WI38 (cell line): ENCODE results near the gene ZNF652.

Experiments
- H3K4me3 ChIP-seq: 2 replicates; pipeline ENCODE4 v1.5.1; 2011; ENCODE audit warnings: low read depth, mild to moderate bottlenecking, control low read depth, low read length
- TF ChIP-seq, protein P1 (sequence below): IDR thresholded peaks from 2 replicates; pipeline ENCODE4 v1.5.1; 2012; ENCODE audit warnings: low read depth, mild to moderate bottlenecking, control low read depth, low read length

The ZNF652 gene

DNA sequence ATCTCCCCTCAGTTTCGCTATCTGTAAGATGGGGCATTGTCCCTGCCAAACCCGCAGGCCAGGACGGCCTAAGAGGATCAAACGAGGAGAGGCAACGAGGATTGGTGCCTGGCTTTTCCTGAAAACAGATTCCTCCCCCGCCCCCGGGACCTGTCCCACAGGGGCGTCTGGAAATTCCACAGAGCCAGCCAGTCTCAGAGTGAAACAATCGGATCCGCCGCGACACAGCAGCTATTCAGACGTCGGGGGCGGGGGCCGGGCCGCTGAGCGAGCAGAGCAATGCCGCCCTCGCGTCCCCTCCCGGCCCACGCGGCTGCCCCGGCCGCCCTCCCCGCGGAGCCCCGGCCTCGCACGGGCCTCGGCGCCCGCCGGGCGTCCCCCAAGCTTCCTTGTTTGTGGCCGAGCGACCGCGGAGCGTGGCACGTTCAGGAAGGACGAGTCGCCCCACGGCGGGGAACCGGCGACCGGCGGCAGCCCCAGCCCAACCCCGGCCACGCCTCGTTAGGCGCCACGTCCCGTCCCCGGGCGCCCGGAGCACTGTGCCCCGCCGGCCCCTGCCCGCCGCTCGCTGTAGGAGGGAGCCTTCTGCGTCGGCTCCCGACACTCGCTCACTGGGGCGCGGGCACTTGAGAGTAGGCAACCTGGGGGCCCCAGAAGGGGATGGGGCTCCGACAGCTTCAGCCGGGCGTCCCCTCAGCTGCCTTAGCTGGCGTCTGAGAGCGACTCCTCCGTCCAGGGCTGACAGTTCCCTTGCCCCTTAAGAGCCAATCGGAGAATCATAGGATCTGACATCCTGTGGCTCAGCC is 101.8 kb downstream of the ZNF652 start:
- TF ChIP-seq, protein P1, sequence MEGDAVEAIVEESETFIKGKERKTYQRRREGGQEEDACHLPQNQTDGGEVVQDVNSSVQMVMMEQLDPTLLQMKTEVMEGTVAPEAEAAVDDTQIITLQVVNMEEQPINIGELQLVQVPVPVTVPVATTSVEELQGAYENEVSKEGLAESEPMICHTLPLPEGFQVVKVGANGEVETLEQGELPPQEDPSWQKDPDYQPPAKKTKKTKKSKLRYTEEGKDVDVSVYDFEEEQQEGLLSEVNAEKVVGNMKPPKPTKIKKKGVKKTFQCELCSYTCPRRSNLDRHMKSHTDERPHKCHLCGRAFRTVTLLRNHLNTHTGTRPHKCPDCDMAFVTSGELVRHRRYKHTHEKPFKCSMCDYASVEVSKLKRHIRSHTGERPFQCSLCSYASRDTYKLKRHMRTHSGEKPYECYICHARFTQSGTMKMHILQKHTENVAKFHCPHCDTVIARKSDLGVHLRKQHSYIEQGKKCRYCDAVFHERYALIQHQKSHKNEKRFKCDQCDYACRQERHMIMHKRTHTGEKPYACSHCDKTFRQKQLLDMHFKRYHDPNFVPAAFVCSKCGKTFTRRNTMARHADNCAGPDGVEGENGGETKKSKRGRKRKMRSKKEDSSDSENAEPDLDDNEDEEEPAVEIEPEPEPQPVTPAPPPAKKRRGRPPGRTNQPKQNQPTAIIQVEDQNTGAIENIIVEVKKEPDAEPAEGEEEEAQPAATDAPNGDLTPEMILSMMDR: no peak

DNA sequence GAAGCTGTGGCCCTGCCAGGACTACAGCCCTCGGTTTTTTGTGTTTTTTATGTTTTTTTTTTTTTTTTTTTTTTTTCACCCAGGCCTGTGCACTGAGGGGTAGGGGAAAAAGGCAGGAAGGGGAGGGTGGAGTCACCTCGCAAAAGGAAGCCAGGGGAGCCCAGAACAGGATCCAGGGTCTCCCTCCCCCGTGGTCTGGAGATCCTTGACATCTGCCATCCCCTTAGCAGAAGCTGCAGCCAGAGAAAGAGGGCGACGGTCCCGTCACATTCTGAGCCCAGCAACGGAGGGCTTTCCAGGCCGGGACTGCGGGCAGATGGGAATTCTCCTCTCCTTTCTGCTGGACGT is 102.4 kb downstream of the ZNF652 start:
- TF ChIP-seq, protein P1: no peak
- H3K4me3 ChIP-seq: peak overlapping the region; percentile 57

More for the DNA sequence above, 101.8 kb downstream of the ZNF652 start:
- H3K4me3 ChIP-seq: peak overlapping the region; percentile 57

DNA sequence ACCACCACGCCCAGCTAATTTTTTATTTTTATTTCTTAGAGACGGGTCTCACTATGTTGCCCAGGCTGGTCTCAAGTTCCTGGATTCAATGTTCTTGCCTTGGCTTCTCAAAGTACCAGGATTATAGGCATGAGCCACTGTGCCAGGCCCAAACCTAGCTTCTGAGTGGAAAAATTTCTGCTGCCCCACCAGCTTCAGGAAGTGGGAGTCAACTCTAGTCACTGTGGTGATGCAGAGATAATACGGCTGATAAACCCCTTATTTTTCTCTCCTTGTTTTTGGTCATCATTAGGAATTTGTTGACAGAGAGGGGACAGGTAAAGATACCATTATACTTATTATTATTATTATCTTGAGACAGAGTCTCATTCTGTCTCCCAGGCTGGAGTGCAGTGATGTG is 103.7 kb downstream of the ZNF652 start:
- H3K4me3 ChIP-seq: no peak overlapping the region
- TF ChIP-seq, protein P1: no peak

DNA sequence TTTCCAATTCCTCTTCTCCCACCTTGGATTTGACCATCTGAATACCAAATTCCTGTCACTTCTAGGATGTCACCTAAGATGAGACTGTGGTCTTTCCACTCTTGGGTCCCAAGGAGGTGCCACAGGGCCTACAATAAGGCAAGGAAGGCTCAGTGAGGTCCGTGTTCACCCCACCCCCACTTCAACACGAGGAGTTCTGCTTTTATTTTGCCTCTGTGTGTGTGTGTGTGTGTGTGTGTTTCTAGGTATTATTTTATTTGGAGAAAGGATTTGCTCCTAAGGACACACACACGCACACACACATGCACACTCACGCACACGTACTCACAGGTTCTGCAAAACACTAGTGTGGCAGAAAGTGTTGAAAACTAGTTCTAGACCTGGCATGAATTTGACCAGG is 106.9 kb downstream of the ZNF652 start:
- H3K4me3 ChIP-seq: no peak overlapping the region
- TF ChIP-seq, protein P1: no peak

DNA sequence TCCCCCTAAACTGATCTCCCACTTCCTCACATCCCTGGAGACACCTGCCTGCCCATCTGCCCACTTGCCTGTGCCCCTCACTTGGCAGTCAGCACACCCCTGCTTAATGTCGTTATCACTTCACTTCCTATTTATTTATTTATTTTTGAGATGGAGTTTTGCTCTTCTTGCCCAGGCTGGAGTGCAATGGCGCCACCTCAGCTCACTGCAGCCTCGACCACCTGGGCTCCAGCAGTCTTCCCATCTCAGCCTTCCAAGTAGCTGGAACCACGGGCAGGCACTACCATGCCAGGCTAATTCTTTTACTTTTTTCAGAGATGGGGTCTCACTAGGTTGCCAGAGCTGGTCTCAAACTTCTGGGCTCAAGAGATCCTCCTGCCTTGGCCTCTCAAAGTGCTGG is 108.0 kb downstream of the ZNF652 start:
- H3K4me3 ChIP-seq: no peak overlapping the region
- TF ChIP-seq, protein P1: no peak

DNA sequence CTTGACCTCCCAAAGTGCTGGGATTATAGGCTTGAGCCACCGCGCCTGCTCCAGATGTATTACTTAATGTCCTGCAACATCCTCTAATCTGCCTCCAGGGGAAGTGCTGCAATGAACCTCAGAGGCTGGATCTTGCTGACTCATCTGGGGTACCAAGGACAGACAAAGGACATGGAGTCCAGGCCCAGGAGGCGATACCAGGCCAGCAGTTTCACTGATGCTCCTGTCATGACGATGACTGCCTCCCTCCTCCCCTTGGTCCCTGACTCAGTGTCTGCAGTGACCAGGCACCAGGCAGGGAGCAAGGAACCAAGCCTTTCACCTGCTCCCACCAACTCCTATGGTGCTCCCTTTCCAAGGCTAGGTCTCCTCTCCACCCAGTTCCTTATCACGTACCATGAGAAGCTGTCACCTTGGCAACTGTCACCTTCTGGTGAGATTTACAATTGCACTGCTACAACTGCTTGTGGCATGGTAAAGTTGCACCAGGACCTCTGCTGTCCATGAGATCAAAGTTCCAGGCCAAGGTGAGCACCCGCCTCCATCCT is 109.8 kb downstream of the ZNF652 start:
- no peak overlapping the region for H3K4me3 ChIP-seq
- TF ChIP-seq, protein P1: no peak

DNA sequence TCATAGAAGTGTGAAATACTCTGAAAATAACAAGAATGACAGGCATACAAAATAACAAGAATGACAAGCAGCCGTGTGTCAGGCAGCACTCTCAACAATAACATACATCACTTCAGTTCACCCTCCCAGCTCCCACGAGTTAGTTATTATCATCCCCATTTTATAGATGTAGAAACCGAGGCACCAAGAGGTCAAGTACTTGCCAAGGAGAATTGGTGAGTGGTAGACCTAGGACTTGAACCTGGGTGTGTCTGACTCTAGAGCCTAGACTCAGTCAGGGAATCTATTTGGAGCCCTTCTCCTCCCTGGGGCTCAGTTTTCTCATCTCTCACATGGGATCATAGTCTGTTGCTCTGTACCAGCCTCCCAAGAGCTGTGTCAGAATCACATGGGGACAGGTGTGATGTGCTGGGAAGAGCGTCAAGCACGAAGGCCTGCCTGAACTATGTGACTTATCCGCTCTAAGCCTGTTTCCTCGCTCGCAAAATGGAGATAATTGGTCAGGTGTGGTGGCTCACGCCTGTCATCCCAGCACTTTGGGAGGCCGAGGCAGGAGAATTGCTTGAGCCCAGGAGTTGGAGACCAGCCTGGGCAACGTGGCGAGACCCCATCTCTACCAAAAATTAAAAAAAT is 112.0 kb downstream of the ZNF652 start:
- TF ChIP-seq, protein P1: no peak

More for the DNA sequence above, 112.0 kb downstream of the ZNF652 start:
- H3K4me3 ChIP-seq: no peak overlapping the region
